ENCODE data around the gene STAC2. TPM values are rescaled to one million over a fixed set of nuclear protein-coding genes. Genes with fewer than 3 reads are reported as not detected.
A peak's percentile ranks its signal among the peaks of the same experiment; 100 is the strongest.

The STAC2 gene
- total and polyA plus RNA-seq, 12 donors, result 0.09 to 4.9 (median 0.51) TPM; not detected in 1

DNA sequence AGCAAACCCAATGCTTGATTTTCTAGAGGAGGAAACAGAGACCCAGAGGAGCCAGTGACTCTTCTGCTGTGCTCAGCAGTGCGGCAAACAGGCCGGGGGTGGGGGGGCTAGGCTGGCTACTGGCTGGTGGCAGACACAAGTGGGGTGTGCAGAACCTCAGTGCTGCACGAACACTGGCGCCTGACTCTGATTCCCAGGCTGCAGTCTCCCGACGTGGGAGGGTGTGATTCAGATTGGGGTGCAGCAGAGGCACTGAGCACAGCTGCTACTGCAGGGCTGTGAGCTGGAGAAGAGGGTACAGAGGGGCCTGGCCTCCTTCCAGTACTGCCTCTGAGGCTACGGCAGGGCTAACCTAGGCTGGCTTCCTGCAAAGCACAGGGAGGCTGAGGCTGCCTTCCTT is 17.6 kb downstream of the STAC2 start:
- H3K27me3 ChIP-seq, result peaks cover 0 to 17% (median 2%) of the 10 kb centered on the region in 7 donors
- no peaks in the 10 kb centered on the region for H3K9me3 ChIP-seq
- H3K4me1 ChIP-seq, result peaks cover 9 to 25% (median 18%) of the 10 kb centered on the region in 9 donors
- H3K4me3 ChIP-seq, result no peak overlapping the region
- TF ChIP-seq, protein P1, sequence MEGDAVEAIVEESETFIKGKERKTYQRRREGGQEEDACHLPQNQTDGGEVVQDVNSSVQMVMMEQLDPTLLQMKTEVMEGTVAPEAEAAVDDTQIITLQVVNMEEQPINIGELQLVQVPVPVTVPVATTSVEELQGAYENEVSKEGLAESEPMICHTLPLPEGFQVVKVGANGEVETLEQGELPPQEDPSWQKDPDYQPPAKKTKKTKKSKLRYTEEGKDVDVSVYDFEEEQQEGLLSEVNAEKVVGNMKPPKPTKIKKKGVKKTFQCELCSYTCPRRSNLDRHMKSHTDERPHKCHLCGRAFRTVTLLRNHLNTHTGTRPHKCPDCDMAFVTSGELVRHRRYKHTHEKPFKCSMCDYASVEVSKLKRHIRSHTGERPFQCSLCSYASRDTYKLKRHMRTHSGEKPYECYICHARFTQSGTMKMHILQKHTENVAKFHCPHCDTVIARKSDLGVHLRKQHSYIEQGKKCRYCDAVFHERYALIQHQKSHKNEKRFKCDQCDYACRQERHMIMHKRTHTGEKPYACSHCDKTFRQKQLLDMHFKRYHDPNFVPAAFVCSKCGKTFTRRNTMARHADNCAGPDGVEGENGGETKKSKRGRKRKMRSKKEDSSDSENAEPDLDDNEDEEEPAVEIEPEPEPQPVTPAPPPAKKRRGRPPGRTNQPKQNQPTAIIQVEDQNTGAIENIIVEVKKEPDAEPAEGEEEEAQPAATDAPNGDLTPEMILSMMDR (IDR thresholded peaks at IDR 0.05), result no peak
- intact Hi-C loops (cut with DNase I), result loop anchor here in 5 of 10 donors (2.0 to 5.0 kb wide), 2 partner anchors 34 to 37 kb away; no protein-coding TSS in a partner anchor
- H3K27ac ChIP-seq, result no peak overlapping the region
- DNase-seq (no peak), ATAC-seq (no peak)
- peaks cover 0 to 23% (median 21%) of the 10 kb centered on the region in 9 donors for H3K36me3 ChIP-seq
- 67% methylated on average over 7 of the region's 7 CpGs for WGBS, 2 donors

DNA sequence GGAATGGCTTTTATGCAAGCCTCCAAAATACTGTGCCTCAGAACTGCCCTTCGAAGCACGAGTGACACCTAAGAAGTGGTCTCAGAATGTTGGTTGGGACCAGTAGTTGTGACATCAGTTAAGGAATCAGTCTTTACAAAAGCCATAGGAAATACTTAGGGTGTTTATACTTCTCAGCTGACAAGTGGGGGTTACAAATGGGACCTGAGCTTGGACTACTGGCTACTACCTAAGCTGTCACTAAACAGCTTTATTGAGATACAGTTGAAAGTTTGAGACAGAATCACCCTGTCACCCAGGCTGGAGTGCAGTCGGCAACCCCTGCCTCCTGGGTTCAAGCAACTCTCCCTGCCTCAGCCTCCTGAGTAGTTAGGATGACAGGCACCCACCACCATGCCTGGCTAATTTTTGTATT is 20.6 kb downstream of the STAC2 start:
- TF ChIP-seq, protein P1 (IDR thresholded peaks at IDR 0.05), result no peak
- Histone ChIP-seq H3K4me1 (peaks cover 17 to 44% (median 33%) of the 10 kb centered on the region in 9 donors), H3K36me3 (peaks cover 0 to 44% (median 40%) of the 10 kb centered on the region in 9 donors), H3K9me3 (no peaks in the 10 kb centered on the region), H3K4me3 (no peak overlapping the region), H3K27me3 (peaks cover 0 to 6% (median under 1%) of the 10 kb centered on the region in 7 donors), H3K27ac (no peak overlapping the region)
- 76 to 81% methylated on average over 3 of the region's 3 CpGs for WGBS, 2 donors
- intact Hi-C loops (cut with DNase I), result loop anchor here in 4 of 10 donors (5.0 kb wide), 1 partner anchor 37 kb away; no protein-coding TSS in a partner anchor
- no peak for DNase-seq
- no peak for ATAC-seq

DNA sequence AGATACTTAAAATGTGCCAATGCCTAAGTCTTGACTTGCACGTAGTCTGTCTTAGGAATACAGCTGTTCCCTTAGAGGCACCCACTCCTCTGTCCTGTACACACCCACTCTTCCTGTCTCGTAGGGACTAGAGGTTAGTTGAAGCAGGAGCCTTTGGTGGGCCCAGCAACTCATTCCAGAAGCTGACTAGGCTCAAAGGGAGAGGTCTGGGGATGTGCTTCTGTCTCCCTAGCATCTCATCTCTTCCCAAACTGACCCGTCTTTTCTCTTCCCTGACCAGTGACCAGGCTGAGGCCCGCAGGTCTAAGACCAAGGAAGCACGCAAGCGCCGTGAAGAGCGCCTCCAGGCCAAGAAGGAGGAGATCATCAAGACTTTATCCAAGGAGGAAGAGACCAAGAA is 21.5 kb downstream of the STAC2 start:
- no peaks in the 10 kb centered on the region for H3K9me3 ChIP-seq
- TF ChIP-seq, protein P1 (IDR thresholded peaks at IDR 0.05), result no peak
- ATAC-seq (no peak), DNase-seq (no peak)
- H3K27me3 ChIP-seq, result no peaks in the 10 kb centered on the region
- H3K4me1 ChIP-seq, result peaks cover 10 to 39% (median 27%) of the 10 kb centered on the region in 9 donors
- H3K4me3 ChIP-seq, result no peak overlapping the region
- intact Hi-C loops (cut with DNase I), result no loop called here
- peaks cover 0 to 44% (median 40%) of the 10 kb centered on the region in 9 donors for H3K36me3 ChIP-seq
- 85% methylated on average over 8 of the region's 8 CpGs for WGBS, 2 donors
- no peak overlapping the region for H3K27ac ChIP-seq

DNA sequence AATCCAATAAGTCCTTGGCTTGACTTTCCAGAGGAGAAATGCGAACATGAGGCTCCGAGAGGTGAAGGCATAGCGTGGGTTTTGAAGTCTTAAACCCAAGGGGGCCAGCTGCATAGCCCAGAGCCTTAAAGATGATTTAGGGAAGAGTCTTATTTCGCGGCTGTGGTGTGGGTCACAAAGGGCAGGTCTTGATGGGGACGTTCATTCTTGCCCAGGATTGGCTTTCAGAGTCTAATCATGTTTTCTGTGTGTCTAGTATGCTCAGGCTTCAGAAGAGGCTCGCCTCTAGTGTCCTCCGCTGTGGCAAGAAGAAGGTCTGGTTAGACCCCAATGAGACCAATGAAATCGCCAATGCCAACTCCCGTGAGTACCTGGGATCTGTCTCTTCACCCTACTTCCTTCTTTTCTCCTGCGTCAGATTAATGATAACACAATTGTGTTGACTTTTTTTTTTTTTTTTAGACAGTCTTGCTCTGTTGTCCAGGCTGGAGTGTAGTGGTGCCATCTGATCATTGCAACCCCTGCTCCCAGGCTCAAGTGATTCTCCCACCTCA is 24.7 kb downstream of the STAC2 start:
- intact Hi-C loops (cut with DNase I), result no loop called here
- peak overlapping the region; percentile 77 to 100 (median 92) for H3K4me3 ChIP-seq
- peaks cover 0 to 44% (median 40%) of the 10 kb centered on the region in 9 donors for H3K36me3 ChIP-seq
- H3K4me1 ChIP-seq, result peaks cover 8 to 58% (median 46%) of the 10 kb centered on the region in 9 donors
- WGBS, 2 donors, result 44 to 49% methylated on average over 11 of the region's 11 CpGs
- H3K9me3 ChIP-seq, result no peaks in the 10 kb centered on the region
- no peak for DNase-seq
- TF ChIP-seq, protein P1 (IDR thresholded peaks at IDR 0.05), result no peak
- no peak for ATAC-seq
- H3K27me3 ChIP-seq, result no peaks in the 10 kb centered on the region
- H3K27ac ChIP-seq, result peak overlapping the region in 9 of 10 donors; percentile 89 to 98 (median 96)
